Upper lobe of left lung (tissue), 4 donors: ENCODE results near the gene IDH3A.

Experiments
- EP300 ChIP-seq, 4 donors: sonication (generic); formaldehyde crosslinking; IDR thresholded peaks; one replicate each; pipeline ENCODE4 v1.5.1; 2017; ENCODE audit warnings: antibody characterized with exemption in 4 of 4, control low read depth in 2 of 4
- POLR2A ChIP-seq, 4 donors: fragments of 450-650 bp; IDR thresholded peaks; one replicate each; pipeline ENCODE4 v1.5.1; 2016 to 2017; ENCODE audit warnings: antibody characterized with exemption in 4 of 4, mild to moderate bottlenecking in 2 of 4
- TF ChIP-seq, protein P1 (sequence below), 6 experiments: fragments of 450-650 bp in 4 of 6; fragments of 200-600 bp in 2 of 6; sonication (generic) in 2 of 6; IDR thresholded peaks; one replicate each; pipeline ENCODE4 v1.5.1; 2016 to 2019; ENCODE audit warnings: antibody characterized with exemption in 6 of 6

DNA sequence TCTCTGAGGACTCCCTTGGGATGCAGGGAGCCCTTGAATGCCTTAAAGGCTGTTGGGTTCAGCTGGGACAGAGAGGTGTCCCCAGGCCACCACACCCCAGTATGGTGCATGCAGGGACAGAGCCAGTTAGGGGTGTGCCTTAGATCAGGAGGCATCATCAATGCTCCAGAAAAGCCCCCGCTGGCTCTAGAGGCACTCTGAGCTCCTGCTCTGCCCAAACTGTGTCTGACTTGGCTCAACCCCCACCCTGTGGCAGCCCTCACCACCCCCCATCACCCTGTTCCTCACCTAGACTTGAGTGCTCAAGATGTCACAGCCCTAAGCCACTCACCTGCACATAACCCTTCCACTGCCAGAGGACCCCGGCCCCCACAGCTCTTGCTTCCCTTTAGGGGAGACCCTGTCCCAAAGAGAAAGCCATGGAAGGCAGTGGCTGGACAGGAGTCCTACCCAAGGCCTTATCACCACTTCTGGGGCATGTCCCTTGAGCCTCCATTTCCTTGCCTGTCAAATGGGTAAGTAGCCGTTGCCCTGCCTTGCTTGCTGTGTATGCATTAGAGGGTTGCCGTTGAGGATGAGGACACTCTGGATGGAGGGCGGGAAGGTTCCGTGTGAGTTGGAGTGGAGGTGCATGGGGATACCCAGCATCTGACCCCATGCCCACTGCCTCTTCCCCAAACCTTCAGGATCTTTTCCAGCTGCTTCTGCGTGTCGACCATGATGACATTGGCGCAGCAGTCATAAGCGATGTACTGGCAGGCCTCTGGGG is 43.8 kb downstream of the IDH3A start:
- TF ChIP-seq POLR2A (IDR thresholded peaks at IDR 0.05) = no peak
- TF ChIP-seq, protein P1, sequence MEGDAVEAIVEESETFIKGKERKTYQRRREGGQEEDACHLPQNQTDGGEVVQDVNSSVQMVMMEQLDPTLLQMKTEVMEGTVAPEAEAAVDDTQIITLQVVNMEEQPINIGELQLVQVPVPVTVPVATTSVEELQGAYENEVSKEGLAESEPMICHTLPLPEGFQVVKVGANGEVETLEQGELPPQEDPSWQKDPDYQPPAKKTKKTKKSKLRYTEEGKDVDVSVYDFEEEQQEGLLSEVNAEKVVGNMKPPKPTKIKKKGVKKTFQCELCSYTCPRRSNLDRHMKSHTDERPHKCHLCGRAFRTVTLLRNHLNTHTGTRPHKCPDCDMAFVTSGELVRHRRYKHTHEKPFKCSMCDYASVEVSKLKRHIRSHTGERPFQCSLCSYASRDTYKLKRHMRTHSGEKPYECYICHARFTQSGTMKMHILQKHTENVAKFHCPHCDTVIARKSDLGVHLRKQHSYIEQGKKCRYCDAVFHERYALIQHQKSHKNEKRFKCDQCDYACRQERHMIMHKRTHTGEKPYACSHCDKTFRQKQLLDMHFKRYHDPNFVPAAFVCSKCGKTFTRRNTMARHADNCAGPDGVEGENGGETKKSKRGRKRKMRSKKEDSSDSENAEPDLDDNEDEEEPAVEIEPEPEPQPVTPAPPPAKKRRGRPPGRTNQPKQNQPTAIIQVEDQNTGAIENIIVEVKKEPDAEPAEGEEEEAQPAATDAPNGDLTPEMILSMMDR (IDR thresholded peaks at IDR 0.05) = no peak
- no peak for TF ChIP-seq EP300 (IDR thresholded peaks at IDR 0.05)
